Endodermal cell (in vitro differentiated cells): ENCODE measurements around the gene TMEM174. TPM values are rescaled to one million over a fixed set of nuclear protein-coding genes. Genes with fewer than 3 reads are reported as not detected.
"Not testable (repeated sequence)": the region's sequence is repeated elsewhere in the genome, so short reads cannot be mapped to it uniquely, and the experiment has no call there.

ENCODE experiments used
- DNase-seq: peaks from one replicate; pipeline ENCODE4 v3.0.0-alpha.2; 2017
- H3K27ac ChIP-seq: 2 replicates; pipeline ENCODE4 v1.5.1; 2013; ENCODE audit warnings: mild to moderate bottlenecking, low read depth, low read length, moderate library complexity
- H3K27me3 ChIP-seq: 2 replicates; pipeline ENCODE4 v1.6.1; 2013; ENCODE audit warnings: mild to moderate bottlenecking, low read length, moderate library complexity; ENCODE audit not compliant: insufficient read depth, control insufficient read depth, poor library complexity, severe bottlenecking
- H3K36me3 ChIP-seq: 2 replicates; pipeline ENCODE4 v1.7.0; 2013; ENCODE audit warnings: mild to moderate bottlenecking, low read length, moderate library complexity; ENCODE audit not compliant: control insufficient read depth, insufficient read depth
- H3K4me1 ChIP-seq: one replicate; pipeline ENCODE4 v1.7.0; 2013; ENCODE audit warnings: low read length; ENCODE audit not compliant: control insufficient read depth, insufficient read depth
- H3K4me3 ChIP-seq: 2 replicates; pipeline ENCODE4 v1.5.1; 2013; ENCODE audit warnings: mild to moderate bottlenecking, low read length, moderate library complexity
- H3K9ac ChIP-seq: 2 replicates; pipeline ENCODE4 v1.6.1; 2013; ENCODE audit warnings: mild to moderate bottlenecking, low read length, moderate library complexity; ENCODE audit not compliant: poor library complexity, severe bottlenecking; ENCODE audit errors: extremely low read depth
- H3K9me3 ChIP-seq: 2 replicates; pipeline ENCODE4 v1.6.1; 2013; ENCODE audit warnings: mild to moderate bottlenecking, low read length, moderate library complexity; ENCODE audit not compliant: control insufficient read depth
- H3K27ac Mint-ChIP-seq: 2 replicates; pipeline ENCODE4 v1.8.0; 2020; ENCODE audit warnings: mixed read lengths
- H3K27me3 Mint-ChIP-seq: 2 replicates; pipeline ENCODE4 v1.8.0; 2021; ENCODE audit warnings: mild to moderate bottlenecking, mixed read lengths; ENCODE audit not compliant: insufficient read depth
- H3K36me3 Mint-ChIP-seq: 2 replicates; pipeline ENCODE4 v1.8.0; 2020; ENCODE audit warnings: low read depth, mixed read lengths
- H3K4me1 Mint-ChIP-seq: 2 replicates; pipeline ENCODE4 v1.8.0; 2020; ENCODE audit warnings: mixed read lengths
- H3K4me3 Mint-ChIP-seq: 2 replicates; pipeline ENCODE4 v1.8.0; 2020; ENCODE audit warnings: mild to moderate bottlenecking, moderate library complexity, mixed read lengths
- H3K9me3 Mint-ChIP-seq: 2 replicates; pipeline ENCODE4 v1.8.0; 2020; ENCODE audit warnings: mild to moderate bottlenecking, mixed read lengths
- WGBS, 2 experiments: methylation state at CpG; one replicate each; pipeline versions ENCODE4 v1.1.5 to v1.1.7; 2013; ENCODE audit warnings: missing lambda C conversion rate in 2 of 2, mixed read lengths in 1 of 2; ENCODE audit not compliant: insufficient coverage in 1 of 2, insufficient read length in 1 of 2; 5-methylcytosine and 5-hydroxymethylcytosine counted together
- total RNA-seq, 2 donors: library from RNA; stranded (reverse); fragmentation: NEBNext Ultra II Directional in 1 of 2; extraction: Animal tissue kit (Norgen Biotek cat#: 25700) in 1 of 2; gene quantifications; 2 replicates in 1 of 2; 3 replicates in 1 of 2; pipeline ENCODE4 v1.2.1, GENCODE V29; 2021
- TF ChIP-seq, protein P1 (sequence below): fragments of 200-600 bp; sonication (generic); conservative IDR thresholded peaks from 2 replicates; pipeline ENCODE4 v1.5.0; 2021; ENCODE audit warnings: antibody characterized with exemption, mild to moderate bottlenecking

The TMEM174 gene
- total RNA-seq, 2 donors from 2014 or later, result not detected

DNA sequence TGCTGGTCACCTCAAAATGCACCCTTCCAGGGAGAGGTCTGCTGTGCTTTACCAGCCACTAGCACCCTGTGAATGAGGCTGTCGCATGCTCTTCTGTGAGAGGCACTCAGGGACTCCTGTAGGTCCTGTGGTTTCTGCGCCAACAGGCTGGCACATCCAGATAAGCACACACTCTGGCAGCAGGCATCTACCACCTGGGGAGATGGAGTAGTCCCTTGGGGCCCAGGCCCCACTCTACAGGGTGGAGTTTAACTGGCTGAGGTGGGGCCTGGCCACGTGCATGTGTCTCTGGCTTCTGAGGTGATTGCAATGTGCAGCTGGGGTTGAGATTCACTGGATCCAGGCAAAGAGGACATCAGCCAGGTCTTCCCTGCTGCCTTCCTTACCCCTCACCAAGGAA, 32.3 kb downstream of the TMEM174 start:
- H3K4me3 ChIP-seq, result no peak overlapping the region
- H3K4me3 Mint-ChIP-seq, result no peak overlapping the region
- no peak overlapping the region for H3K9ac ChIP-seq
- peaks cover 37% of the 10 kb centered on the region for H3K27me3 ChIP-seq
- H3K36me3 ChIP-seq, result no peaks in the 10 kb centered on the region
- H3K9me3 Mint-ChIP-seq, result peaks cover 22% of the 10 kb centered on the region
- TF ChIP-seq, protein P1, sequence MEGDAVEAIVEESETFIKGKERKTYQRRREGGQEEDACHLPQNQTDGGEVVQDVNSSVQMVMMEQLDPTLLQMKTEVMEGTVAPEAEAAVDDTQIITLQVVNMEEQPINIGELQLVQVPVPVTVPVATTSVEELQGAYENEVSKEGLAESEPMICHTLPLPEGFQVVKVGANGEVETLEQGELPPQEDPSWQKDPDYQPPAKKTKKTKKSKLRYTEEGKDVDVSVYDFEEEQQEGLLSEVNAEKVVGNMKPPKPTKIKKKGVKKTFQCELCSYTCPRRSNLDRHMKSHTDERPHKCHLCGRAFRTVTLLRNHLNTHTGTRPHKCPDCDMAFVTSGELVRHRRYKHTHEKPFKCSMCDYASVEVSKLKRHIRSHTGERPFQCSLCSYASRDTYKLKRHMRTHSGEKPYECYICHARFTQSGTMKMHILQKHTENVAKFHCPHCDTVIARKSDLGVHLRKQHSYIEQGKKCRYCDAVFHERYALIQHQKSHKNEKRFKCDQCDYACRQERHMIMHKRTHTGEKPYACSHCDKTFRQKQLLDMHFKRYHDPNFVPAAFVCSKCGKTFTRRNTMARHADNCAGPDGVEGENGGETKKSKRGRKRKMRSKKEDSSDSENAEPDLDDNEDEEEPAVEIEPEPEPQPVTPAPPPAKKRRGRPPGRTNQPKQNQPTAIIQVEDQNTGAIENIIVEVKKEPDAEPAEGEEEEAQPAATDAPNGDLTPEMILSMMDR, result no peak
- no peak overlapping the region for H3K27ac Mint-ChIP-seq
- WGBS, 2 experiments, result 93 to 94% methylated on average over 3 of the region's 3 CpGs
- no peak for DNase-seq
- no peaks in the 10 kb centered on the region for H3K9me3 ChIP-seq
- peaks cover 73% of the 10 kb centered on the region for H3K27me3 Mint-ChIP-seq
- H3K27ac ChIP-seq, result no peak overlapping the region
- no peaks in the 10 kb centered on the region for H3K4me1 ChIP-seq
- H3K36me3 Mint-ChIP-seq, result no peaks in the 10 kb centered on the region
- H3K4me1 Mint-ChIP-seq, result no peaks in the 10 kb centered on the region

DNA sequence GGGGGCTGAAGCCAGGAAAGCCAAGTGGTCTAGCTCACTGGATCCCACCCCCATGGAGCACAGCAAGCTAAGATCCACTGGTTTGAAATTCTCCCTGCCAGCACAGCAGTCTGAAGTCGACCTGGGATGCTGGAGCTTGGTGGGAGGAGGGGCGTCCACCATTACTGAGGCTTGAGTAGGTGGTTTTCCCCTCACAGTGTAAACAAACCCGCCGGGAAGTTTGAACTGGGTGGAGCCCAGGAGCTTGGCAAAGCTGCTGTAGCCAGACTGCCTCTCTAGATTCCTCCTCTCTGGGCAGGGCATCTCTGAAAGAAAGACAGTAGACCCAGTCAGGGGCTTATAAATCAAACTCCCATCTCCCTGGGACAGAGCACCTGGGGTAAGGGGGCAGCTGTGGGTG, 34.2 kb downstream of the TMEM174 start:
- not testable (repeated sequence) for H3K4me1 ChIP-seq, H3K36me3 Mint-ChIP-seq, H3K4me3 ChIP-seq, H3K4me3 Mint-ChIP-seq, H3K36me3 ChIP-seq, H3K4me1 Mint-ChIP-seq, H3K9me3 ChIP-seq, H3K27ac Mint-ChIP-seq, H3K27ac ChIP-seq, H3K9ac ChIP-seq, DNase-seq
- Mint-ChIP-seq H3K9me3 (peaks cover 31% of the 10 kb centered on the region), H3K27me3 (peaks cover 76% of the 10 kb centered on the region)
- 62 to 73% methylated on average over 3 to 4 of the region's 4 CpGs for WGBS, 2 experiments
- peaks cover 32% of the 10 kb centered on the region for H3K27me3 ChIP-seq

DNA sequence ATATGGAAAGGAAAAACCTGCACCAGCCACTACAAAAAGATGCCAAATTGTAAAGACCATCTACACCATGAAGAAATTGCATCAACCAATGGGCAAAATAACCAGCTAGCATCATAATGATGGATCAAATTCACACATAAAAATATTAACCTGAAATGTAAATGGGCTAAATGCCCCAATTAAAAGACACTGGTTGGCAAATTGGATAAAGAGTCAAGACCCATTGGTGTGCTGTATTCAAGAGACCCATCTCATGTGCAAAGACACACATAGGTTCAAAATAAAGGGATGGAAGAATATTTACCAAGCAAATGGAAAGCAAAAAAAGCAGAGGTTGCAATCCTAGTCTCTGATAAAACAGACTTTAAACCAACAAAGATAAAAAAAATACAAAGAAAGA, 36.1 kb downstream of the TMEM174 start:
- H3K4me3 Mint-ChIP-seq, H3K36me3 Mint-ChIP-seq, H3K27ac Mint-ChIP-seq, H3K4me3 ChIP-seq, H3K4me1 ChIP-seq, H3K9me3 ChIP-seq, DNase-seq, H3K4me1 Mint-ChIP-seq, H3K36me3 ChIP-seq, H3K27ac ChIP-seq, H3K9ac ChIP-seq: not testable (repeated sequence)
- H3K27me3 ChIP-seq, result peaks cover 32% of the 10 kb centered on the region
- Mint-ChIP-seq H3K9me3 (peaks cover 31% of the 10 kb centered on the region), H3K27me3 (peaks cover 76% of the 10 kb centered on the region)

- H3K4me3 Mint-ChIP-seq, H3K27ac ChIP-seq, DNase-seq, H3K36me3 ChIP-seq, H3K27ac Mint-ChIP-seq, H3K9me3 ChIP-seq, H3K4me1 ChIP-seq, H3K9ac ChIP-seq, H3K36me3 Mint-ChIP-seq, H3K4me3 ChIP-seq: not testable (repeated sequence)
- WGBS, 2 experiments, result 98 to 100% methylated on average over 1 to 3 of the region's 3 CpGs
- H3K27me3 ChIP-seq, result peaks cover 42% of the 10 kb centered on the region
- peaks cover 23% of the 10 kb centered on the region for H3K4me1 Mint-ChIP-seq
- peaks cover 81% of the 10 kb centered on the region for H3K27me3 Mint-ChIP-seq
- H3K9me3 Mint-ChIP-seq, result peaks cover 29% of the 10 kb centered on the region
Observed at GRCh38 chr5:73212693-73213092, 39.7 kb downstream of the TMEM174 start.
